OCI-M2 (cell line): ENCODE data around the gene TUBGCP2.

ENCODE experiments used
- DNase-seq: peaks from one replicate; lab custom pipeline; 2025; ENCODE audit not compliant: unreplicated experiment; lab: John Stamatoyannopoulos, UW

Gene TUBGCP2

DNA sequence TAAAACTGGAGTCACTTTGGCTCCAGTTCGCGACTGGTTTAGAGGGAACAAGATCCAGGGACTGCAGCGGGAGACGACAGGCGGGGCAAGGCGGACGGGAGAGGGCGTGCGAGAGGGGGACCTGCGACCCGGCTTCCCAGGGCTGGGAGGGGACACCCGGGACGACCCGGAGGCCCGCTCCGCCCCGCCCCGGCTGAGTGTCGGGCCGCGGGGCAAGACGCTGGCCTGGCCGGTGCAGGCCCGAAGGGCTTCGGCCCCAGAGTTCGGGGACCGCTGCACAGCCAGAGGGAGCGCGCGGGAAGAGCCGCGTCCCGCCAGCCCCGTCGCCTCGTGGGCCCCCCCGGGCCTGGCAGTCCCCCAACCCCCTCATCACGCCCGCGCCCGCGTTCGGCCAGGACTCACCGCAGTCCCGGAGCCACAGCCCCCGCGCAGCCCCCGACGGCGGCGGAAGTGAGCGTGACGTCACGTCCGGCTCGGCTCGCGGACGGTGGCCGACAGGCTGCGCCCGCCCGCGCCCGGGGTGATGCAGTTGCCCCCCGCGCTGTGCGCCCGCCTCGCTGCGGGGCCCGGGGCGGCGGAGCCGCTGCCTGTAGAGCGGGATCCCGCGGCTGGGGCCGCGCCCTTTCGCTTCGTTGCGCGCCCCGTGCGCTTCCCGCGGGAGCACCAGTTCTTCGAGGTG is at the start of gene TUBGCP2, which contains the start of gene ZNF511:
Gene TUBGCP2 (minus strand): TSS at position 452 of the 679 bp plus-strand sequence. CDS start 5,931 bp downstream, outside the sequence.
Gene ZNF511 (plus strand): TSS at position 494 of the 679 bp plus-strand sequence. CDS start 30 bp downstream, at position 524.
- no peak for DNase-seq

DNA sequence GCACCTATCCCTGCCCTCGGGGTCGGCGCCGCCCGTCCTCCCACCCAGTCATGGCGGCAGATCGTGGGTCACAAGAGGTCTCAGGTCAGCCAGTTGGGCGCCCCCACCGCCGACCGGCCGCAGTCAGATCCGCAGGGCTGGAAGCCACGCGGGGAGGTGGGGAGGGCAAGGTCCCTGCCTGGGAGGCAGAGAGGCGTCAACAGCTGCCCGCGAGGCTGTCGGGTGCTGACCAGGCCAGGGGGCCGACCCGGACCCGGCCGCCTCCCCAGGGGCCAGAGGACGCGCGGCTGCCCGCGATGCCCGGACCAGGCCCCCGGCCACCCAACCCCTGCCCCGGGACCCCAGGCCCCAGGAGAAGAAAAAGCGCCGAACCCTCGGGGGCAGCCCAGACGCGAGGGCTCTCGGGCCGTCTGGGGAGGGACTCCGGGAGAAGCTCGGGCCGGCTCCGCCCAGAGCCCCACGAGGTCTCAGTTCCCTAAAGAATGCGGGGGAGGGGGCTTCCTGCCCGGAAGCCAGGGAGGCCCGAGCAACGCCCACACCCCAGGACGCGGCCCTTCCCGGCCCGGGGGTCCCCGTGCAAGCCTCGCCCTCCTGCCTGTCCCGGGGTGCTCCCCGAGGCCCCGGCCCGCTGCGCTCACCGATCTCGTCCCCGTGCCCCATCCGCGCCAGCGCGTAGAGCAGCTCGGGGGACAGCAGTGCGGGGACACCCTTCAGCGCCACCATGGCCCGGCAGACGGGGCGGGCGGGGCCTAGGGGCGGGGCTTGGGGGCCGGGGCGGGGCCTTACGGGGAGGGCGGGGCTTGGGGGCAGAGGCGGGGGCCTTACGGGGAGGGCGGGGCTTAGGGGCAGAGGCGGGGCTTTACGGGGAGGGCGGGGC is 48.9 kb upstream of the TUBGCP2 start, which contains the start of gene FUOM:
Gene FUOM (minus strand): TSS at position 735 of the 877 bp plus-strand sequence. CDS start 12 bp downstream, at position 723.
- DNase-seq = no peak

GRCh38 chr10:133356549-133357284 is 48.0 kb upstream of the TUBGCP2 start:
- DNase-seq = no peak

- no peak for DNase-seq
These were observed 47.3 kb upstream of the TUBGCP2 start for GRCh38 chr10:133355991-133356390.

DNA sequence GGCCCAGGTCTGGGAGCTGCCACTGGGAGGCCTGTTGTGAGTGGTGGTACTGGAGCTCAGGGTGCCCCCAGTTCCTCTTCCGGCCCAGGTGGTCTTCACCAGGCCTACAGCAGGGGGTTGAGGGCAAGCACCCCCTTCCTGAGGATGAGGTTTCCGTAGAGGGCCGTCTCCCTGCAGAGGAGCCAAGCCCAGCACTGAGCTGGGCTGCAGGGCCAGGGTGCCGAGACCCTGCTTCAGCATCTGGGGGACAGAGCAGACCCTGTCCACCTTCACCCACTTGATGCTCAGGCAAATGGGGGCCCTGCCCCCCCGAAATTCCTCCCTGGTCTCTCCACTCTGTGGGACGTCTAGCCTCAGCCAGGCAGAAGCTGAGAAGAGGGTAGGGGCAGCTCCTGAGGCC is 46.6 kb upstream of the TUBGCP2 start:
- no peak for DNase-seq

DNA sequence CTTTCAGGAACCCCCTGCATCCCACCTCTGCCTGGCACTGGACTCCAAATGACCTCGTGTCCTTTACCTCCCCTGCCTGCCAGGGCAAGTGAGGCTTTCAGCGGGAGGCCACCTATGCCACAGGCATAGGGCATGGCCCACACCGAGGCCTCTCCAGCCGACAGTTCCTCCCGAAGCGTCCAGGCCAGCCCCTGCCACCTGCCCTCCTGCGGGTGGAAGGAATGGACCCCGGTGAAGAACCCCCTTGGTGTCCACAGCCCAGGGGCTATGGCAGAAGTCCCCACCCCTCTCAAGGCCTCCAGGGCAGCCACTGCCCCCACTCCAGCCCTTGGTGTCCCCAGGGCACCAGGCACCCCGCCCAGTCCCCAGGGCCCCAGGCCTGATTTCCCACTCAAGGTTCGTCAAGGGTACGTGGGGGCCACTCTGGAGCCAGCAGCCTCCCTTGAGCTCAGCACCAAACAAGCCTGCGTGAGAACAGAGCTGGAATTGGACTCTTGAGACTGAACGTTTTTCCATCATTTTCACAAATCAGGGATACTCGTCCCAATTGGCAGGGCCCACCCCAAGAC is 46.1 kb upstream of the TUBGCP2 start:
- DNase-seq = no peak

- no peak for DNase-seq
These were observed 45.4 kb upstream of the TUBGCP2 start for GRCh38 chr10:133353988-133354605.

- no peak for DNase-seq
These were observed 44.7 kb upstream of the TUBGCP2 start for GRCh38 chr10:133353202-133353959.

DNA sequence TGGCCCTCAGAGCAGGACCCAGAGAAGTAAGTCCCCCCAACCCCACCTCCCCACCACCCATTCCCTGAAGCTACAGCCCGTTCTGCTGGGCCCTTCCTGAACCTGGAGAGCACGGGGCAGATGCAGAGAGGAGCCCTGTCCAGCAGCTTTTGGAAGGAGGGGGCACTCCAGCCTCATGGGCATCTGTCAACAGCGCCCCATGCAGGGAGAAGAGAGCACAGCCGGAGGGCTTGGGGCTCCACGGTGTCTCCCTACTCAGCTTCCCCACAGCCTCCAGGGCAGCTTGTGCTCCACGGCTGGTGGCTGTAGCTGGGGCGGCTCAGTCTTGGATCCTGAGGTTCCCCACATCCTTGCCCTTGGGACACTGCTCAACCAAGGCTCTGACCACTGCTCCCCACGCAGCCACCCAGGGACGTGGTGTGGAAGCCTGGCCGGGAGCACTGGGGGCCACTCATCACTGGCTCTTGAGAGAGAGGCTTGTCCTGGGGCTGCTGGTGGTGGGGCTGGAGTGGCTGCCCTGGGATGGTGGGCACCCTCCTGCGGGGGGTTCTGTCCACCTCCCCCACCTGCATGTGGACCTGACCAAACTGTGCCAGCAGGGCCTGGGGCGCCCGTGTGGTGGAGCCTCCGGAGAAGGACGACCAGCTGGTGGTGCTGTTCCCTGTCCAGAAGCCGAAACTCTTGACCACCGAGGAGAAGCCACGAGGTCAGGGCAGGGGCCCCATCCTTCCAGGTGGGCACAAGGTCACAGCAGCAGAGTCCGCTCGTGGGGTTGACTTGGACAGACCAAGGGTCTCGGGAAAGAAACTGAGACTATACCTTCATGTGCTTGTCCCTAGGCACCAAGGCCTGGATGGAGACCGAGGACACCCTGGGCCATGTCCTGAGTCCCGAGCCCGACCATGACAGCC is 43.0 kb upstream of the TUBGCP2 start:
- DNase-seq = no peak

- DNase-seq = no peak
These were observed 42.3 kb upstream of the TUBGCP2 start for GRCh38 chr10:133350950-133351329.

DNA sequence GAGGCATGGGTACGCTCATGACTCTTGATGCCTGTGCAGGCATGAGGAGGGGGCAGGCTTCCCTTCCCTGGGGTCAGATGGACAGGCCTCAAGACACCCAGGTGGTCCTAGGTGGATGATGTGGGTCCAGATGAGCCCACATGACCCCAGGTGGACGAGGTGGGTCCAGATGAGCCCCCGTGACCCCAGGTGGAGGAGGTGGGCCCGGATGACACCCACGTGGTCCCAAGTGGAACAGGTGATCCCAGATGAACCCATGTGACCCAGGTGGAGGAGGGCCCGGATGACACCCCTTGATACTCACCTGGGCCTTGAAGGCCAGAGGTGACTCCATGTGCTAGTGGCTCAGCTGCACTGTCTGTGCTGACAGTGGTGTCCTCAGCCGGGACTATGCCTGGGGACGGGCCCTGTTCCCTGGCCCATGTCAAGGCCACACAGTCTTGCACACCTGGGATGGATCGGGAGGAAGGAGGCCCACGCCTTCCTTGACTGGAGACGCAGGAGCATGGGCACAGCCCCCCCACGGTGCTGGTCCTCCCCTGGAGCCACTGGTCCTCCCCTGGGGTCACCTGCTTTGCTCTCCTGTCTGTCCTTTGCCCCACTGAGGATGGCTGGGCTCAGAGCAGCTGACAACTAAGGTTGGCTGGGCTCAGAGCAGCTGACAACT is 41.7 kb upstream of the TUBGCP2 start:
- no peak for DNase-seq

- no peak for DNase-seq
These were observed 40.9 kb upstream of the TUBGCP2 start for GRCh38 chr10:133349577-133350011.

GRCh38 chr10:133349160-133349568 is 40.5 kb upstream of the TUBGCP2 start:
- no peak for DNase-seq

DNA sequence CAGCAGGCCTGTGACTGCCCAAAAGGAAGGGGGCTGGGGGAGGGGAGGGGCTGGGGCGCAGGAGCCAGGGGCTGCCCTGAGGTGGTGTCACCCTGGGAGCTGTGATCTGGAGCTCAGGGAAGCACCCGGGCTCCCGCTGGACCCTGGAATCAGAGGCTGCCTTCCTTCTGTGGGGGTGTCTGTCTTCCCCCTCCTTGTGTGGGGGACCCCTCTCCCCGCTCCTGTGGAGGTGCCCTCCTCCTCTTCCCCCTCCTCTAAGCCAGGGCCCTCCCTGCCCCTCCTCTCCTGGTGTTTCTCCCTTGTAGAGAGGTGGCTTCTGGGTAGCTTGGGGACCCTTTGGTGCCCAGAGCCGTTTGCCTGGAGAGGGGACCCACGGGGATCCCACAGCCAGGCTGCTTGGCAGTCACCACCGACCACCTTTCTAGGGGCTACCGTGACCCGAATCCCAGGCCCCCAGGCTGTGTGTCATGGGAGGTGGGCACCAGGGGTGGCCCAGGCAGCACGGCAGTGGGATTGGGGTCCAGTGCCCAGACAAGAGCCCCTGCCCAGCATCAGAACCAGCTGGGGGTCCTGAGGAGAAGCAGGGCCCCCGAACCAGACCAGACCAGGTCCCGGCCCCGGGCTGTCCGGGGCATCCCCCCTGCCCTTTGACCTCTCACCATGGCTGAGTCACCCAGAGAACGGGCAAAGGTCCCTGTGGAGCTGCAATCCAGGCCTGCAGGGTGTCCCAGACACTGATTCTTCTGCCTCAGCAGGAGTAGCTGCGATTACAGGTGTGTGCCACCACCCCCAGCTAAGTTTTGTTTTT is 39.2 kb upstream of the TUBGCP2 start:
- DNase-seq = no peak

- no peak for DNase-seq
These were observed 37.7 kb upstream of the TUBGCP2 start for GRCh38 chr10:133346413-133346812.

- DNase-seq = no peak
These were observed 35.6 kb upstream of the TUBGCP2 start for GRCh38 chr10:133344236-133344635.

- no peak for DNase-seq
These were observed 34.9 kb upstream of the TUBGCP2 start for GRCh38 chr10:133343558-133343957.
